Hepatocyte (in vitro differentiated cells): ENCODE results near the gene TDRD3. TPM values are rescaled to one million over a fixed set of nuclear protein-coding genes. Genes with fewer than 3 reads are reported as not detected.

Experiments used
- DNase-seq: peaks from one replicate; pipeline ENCODE4 v3.0.0-alpha.2; 2016; ENCODE audit warnings: low spot score
- H2AFZ ChIP-seq: fragments of 200-600 bp; sonication (generic); 2 replicates; pipeline ENCODE4 v1.6.0; 2016; ENCODE audit warnings: antibody characterized with exemption, mild to moderate bottlenecking
- H3K27ac ChIP-seq: fragments of 200-600 bp; sonication (generic); 2 replicates; pipeline ENCODE4 v1.5.1; 2016; ENCODE audit warnings: mild to moderate bottlenecking
- H3K27me3 ChIP-seq: fragments of 200-600 bp; sonication (generic); 2 replicates; pipeline ENCODE4 v1.6.1; 2016
- H3K36me3 ChIP-seq: fragments of 200-600 bp; sonication (generic); replicated peaks from 2 replicates; pipeline ENCODE4 v1.5.1; 2016; ENCODE audit warnings: low read depth; ENCODE audit not compliant: insufficient read depth
- H3K4me1 ChIP-seq: fragments of 200-600 bp; sonication (generic); 2 replicates; pipeline ENCODE4 v1.5.1; 2016; ENCODE audit warnings: mild to moderate bottlenecking, moderate library complexity; ENCODE audit not compliant: insufficient read depth
- H3K4me2 ChIP-seq: fragments of 200-600 bp; sonication (generic); 2 replicates; pipeline ENCODE4 v1.6.0; 2016
- H3K4me3 ChIP-seq: fragments of 200-600 bp; sonication (generic); 2 replicates; pipeline ENCODE4 v1.5.1; 2016; ENCODE audit warnings: mild to moderate bottlenecking
- H3K79me2 ChIP-seq: fragments of 200-600 bp; sonication (generic); 2 replicates; pipeline ENCODE4 v1.6.0; 2017; ENCODE audit warnings: mild to moderate bottlenecking
- H3K9me2 ChIP-seq: fragments of 200-600 bp; sonication (generic); replicated peaks from 2 replicates; pipeline ENCODE4 v1.6.0; 2017; ENCODE audit warnings: mild to moderate bottlenecking; ENCODE audit not compliant: insufficient read depth
- H3K9me3 ChIP-seq: fragments of 200-600 bp; sonication (generic); 2 replicates; pipeline ENCODE4 v1.5.1; 2016; ENCODE audit warnings: low read depth, mild to moderate bottlenecking
- H4K20me1 ChIP-seq: fragments of 200-600 bp; sonication (generic); 2 replicates; pipeline ENCODE4 v1.6.0; 2016; ENCODE audit warnings: mild to moderate bottlenecking; ENCODE audit not compliant: insufficient read depth, poor library complexity, severe bottlenecking
- EZH2 ChIP-seq: fragments of 200-600 bp; sonication (generic); IDR thresholded peaks from 2 replicates; pipeline ENCODE4 v1.6.1; 2016; ENCODE audit warnings: antibody characterized with exemption, mild to moderate bottlenecking, borderline replicate concordance
- EZH2phosphoT487 ChIP-seq: fragments of 200-600 bp; sonication (generic); IDR thresholded peaks from one replicate; pipeline ENCODE4 v1.6.1; 2018; ENCODE audit warnings: antibody characterized with exemption, mild to moderate bottlenecking, low read depth, moderate library complexity; ENCODE audit not compliant: unreplicated experiment, severe bottlenecking
- WGBS: methylation state at CpG from one replicate; pipeline ENCODE4 v1.1.6; 2016; ENCODE audit warnings: low lambda C conversion rate; ENCODE audit errors: missing lambda C conversion rate; 5-methylcytosine and 5-hydroxymethylcytosine counted together
- polyA plus RNA-seq: library from polyadenylated mRNA; unstranded; fragments of >200 nt; fragmentation: Nextera tagmentation; extraction: Ambion mirVana; gene quantifications from 2 replicates; pipeline ENCODE4 v1.2.1, GENCODE V29; 2016
- total RNA-seq: library from RNA; depleted of rRNA; stranded (reverse); fragments of >200 nt; gene quantifications from 2 replicates; pipeline ENCODE4 v1.2.3, GENCODE V29; 2014
- TF ChIP-seq, protein P1 (sequence below): fragments of 200-600 bp; sonication (generic); IDR thresholded peaks from 2 replicates; pipeline ENCODE4 v1.5.1; 2016; ENCODE audit warnings: antibody characterized with exemption, mild to moderate bottlenecking; ENCODE audit not compliant: poor library complexity

Gene TDRD3
- total and polyA plus RNA-seq, 2 experiments from 2014 or later: 5.3 to 16.8 TPM

DNA sequence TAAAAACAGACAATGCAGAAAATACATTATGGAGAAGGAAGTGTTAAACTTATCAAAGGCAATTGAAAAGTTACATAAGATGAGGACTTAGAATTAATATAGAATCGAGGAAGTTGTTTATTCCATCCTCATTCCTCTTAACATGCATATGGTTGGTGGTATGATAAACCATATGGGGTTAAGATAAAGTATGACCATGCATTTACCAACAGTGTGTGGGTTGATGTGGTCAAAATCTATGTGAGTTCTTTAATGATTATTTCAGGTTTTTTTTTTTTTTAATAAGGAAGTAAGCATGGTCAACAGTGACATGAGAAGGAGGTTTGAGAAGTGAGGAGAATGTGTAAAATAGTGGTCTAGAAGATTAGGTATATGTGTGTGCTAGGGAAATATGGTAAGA, 94.5 kb downstream of the TDRD3 start:
- Histone ChIP-seq H3K4me2 (no peak overlapping the region), H2AFZ (no peak overlapping the region), H3K9me2 (no peaks in the 10 kb centered on the region), H3K9me3 (no peaks in the 10 kb centered on the region), H3K79me2 (no peaks in the 10 kb centered on the region), H3K27ac (no peak overlapping the region), H3K4me1 (no peaks in the 10 kb centered on the region), H3K27me3 (no peaks in the 10 kb centered on the region), H3K36me3 (no peaks in the 10 kb centered on the region), H4K20me1 (no peaks in the 10 kb centered on the region), H3K4me3 (no peak overlapping the region)
- TF ChIP-seq, protein P1, sequence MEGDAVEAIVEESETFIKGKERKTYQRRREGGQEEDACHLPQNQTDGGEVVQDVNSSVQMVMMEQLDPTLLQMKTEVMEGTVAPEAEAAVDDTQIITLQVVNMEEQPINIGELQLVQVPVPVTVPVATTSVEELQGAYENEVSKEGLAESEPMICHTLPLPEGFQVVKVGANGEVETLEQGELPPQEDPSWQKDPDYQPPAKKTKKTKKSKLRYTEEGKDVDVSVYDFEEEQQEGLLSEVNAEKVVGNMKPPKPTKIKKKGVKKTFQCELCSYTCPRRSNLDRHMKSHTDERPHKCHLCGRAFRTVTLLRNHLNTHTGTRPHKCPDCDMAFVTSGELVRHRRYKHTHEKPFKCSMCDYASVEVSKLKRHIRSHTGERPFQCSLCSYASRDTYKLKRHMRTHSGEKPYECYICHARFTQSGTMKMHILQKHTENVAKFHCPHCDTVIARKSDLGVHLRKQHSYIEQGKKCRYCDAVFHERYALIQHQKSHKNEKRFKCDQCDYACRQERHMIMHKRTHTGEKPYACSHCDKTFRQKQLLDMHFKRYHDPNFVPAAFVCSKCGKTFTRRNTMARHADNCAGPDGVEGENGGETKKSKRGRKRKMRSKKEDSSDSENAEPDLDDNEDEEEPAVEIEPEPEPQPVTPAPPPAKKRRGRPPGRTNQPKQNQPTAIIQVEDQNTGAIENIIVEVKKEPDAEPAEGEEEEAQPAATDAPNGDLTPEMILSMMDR: no peak
- TF ChIP-seq EZH2phosphoT487 (no peak), EZH2 (no peak)
- DNase-seq: no peak
- WGBS: 97% methylated on average over 1 of the region's 1 CpG

DNA sequence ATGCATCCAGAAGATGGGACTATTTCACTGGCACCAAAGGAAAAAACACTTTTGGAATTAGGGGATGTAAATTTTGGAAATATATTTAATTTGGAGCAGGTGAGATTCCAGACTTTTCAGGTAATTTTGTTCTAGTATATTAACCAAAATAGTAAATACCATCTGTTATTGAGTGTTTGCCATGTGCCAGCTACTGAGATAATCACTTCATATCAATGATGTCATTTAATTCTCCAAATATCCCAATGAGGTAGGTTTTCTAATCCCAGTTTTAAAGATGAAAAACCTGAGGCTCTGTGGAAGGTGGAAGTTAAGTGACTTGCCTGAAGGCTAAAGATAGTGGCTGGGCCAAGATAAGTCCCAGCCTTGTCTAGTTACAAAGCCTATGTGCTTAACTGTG, 95.2 kb downstream of the TDRD3 start:
- Histone ChIP-seq H3K27me3 (no peaks in the 10 kb centered on the region), H3K9me2 (no peaks in the 10 kb centered on the region), H3K4me3 (no peak overlapping the region), H3K4me1 (no peaks in the 10 kb centered on the region), H3K79me2 (no peaks in the 10 kb centered on the region), H3K4me2 (no peak overlapping the region), H3K27ac (no peak overlapping the region), H3K9me3 (no peaks in the 10 kb centered on the region), H2AFZ (no peak overlapping the region), H3K36me3 (no peaks in the 10 kb centered on the region), H4K20me1 (no peaks in the 10 kb centered on the region)
- TF ChIP-seq, protein P1: no peak
- TF ChIP-seq EZH2phosphoT487 (no peak), EZH2 (no peak)
- DNase-seq: no peak

DNA sequence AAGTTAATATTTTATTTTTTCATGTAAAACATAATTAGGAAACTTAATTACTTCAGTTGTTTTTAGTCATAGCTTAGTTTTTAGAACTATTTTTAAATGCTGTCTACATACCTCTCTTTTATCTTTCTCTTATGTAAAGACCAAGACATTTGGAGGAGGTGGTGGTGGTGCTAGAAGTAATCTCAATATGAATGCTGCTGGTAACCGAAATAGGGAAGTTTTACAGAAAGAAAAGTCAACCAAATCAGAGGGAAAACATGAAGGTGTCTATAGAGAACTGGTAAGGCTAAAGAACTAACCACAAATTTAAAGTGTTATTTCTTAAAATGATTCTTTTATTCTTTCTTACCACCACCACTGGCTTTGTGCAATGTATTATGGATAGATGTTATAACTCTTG, 97.3 kb downstream of the TDRD3 start:
- Histone ChIP-seq H2AFZ (no peak overlapping the region), H3K27ac (no peak overlapping the region), H3K4me2 (no peak overlapping the region), H3K9me3 (no peaks in the 10 kb centered on the region), H3K79me2 (no peaks in the 10 kb centered on the region), H4K20me1 (no peaks in the 10 kb centered on the region), H3K9me2 (no peaks in the 10 kb centered on the region), H3K36me3 (no peaks in the 10 kb centered on the region), H3K4me1 (no peaks in the 10 kb centered on the region), H3K27me3 (no peaks in the 10 kb centered on the region), H3K4me3 (no peak overlapping the region)
- TF ChIP-seq EZH2phosphoT487 (no peak), EZH2 (no peak)
- TF ChIP-seq, protein P1: no peak
- WGBS: 79% methylated on average over 1 of the region's 1 CpG
- no peak for DNase-seq

DNA sequence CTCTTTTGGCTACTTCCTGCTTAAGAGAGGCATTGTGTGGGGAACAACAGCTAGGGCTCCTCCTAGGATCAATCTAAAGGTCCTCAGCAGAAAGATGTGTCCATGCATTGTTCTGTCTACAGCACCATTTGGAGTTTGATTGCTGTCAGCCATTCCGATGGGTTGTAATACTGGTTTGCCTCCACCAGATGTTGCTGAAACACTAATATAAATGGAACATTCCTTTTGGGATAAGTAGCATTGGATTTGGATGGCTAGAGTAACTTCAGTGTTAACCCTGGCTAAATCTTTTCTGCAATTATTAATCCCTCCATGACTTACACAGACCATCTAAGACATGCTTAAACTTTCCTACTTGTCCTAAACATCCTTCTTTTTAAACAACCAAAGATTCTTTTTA, 104.2 kb downstream of the TDRD3 start:
- H2AFZ ChIP-seq: no peak overlapping the region
- no peak for DNase-seq
- TF ChIP-seq EZH2phosphoT487: no peak
- TF ChIP-seq EZH2: no peak
- TF ChIP-seq, protein P1: no peak
- no peaks in the 10 kb centered on the region for H3K27me3 ChIP-seq
- H4K20me1 ChIP-seq: no peaks in the 10 kb centered on the region
- H3K9me3 ChIP-seq: peaks cover 7% of the 10 kb centered on the region
- H3K4me1 ChIP-seq: no peaks in the 10 kb centered on the region
- H3K4me2 ChIP-seq: no peak overlapping the region
- no peak overlapping the region for H3K27ac ChIP-seq
- H3K9me2 ChIP-seq: no peaks in the 10 kb centered on the region
- no peaks in the 10 kb centered on the region for H3K79me2 ChIP-seq
- WGBS: 93% methylated on average over 1 of the region's 1 CpG
- H3K36me3 ChIP-seq: no peaks in the 10 kb centered on the region
- H3K4me3 ChIP-seq: no peak overlapping the region
